Middle frontal gyrus (tissue), 1 donor: Measurements from ENCODE around the gene PAPSS1.
"Not testable (repeated sequence)": the region's sequence is repeated elsewhere in the genome, so short reads cannot be mapped to it uniquely, and the experiment has no call there.

Experiments used
- DNase-seq: peaks from one replicate; pipeline ENCODE4 v3.0.0-alpha.2; 2015; ENCODE audit warnings: low spot score; ENCODE audit errors: extremely low spot score

The PAPSS1 gene

DNA sequence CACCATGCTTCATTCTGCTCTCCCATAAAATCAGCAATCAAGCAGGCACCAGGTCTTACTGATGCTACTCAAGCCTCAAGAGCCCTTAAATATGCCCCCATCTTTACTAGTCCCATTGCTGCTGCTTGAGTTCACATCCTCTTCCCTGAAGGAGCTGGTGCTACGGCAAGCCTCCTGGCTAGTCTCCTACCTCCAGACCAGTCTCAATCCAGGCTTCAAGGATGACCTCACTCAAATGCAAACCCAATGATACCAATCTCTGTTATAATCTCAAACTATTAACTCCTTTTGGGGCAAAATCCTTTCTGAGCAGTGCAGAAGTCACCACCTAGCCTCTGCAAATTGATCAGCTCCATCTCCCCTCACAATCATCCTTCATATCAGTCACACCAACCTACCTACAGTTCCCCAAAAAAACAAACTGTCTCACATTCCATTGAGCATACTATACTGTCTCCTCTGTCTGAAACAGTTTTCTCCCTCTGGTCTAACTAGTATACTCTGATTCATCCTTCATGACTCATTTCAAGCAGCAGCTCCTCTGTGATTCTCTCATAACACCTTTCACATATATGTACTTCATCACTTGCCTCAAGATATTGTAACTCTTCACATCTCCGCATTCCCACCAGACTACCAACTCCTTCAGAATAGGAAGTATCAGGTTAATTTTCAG is 30.0 kb downstream of the PAPSS1 start:
- DNase-seq: no peak

DNA sequence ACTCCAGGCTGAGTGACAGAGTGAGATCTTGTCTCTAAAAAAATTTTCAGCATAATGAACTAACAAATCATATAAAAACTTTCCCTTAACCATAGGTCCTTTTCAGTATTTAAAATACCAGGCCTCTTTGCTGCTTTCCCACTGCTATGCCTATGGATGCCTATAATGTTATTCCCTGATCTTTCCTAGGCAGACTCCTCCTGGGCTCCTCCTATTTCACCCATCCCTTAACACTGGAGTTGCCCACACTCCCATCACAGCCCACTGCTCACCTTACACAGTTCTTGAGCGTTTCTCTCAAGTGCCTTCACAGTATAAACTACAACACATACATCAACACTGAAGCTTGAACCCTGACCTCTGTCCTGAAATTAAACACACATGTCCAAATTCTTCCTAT is 31.6 kb downstream of the PAPSS1 start:
- DNase-seq: no peak

DNA sequence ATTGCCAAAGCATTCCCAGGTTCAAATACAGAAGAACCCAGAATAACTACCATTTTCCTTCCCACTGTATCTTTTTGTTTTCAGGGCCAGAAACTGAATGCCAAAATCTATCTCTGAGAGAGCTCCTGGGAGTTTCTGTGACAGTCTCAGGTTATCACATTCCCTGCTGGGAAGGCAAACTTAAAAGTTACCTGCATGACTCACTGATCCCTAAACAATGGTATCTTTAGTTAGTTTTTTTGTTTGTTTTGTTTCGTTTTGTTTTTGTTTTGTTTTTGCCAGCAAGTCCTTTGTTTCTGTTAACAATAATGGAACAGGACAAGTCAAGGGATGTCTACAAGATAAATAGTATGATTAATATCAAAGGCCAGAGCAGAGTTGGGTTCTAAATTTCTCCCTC is 34.3 kb downstream of the PAPSS1 start:
- no peak for DNase-seq

DNA sequence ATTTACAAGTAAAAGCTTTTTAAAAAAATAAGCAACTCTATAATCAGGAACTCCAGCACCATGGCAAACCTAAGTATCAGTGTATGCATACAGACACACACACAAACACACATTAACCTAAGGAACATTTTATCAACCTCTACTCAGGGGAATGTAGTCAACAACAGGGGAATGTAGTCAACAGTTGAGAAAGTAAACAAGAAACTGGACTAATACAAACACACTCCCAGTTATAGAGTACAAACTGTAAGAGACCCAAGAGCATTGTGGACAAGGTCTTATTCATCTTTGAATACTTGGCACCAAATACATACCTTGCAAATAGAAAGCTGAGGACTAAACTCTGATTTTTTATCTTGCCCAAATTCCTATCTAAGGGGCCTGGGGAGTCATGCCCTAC is 36.2 kb downstream of the PAPSS1 start:
- DNase-seq: no peak

DNA sequence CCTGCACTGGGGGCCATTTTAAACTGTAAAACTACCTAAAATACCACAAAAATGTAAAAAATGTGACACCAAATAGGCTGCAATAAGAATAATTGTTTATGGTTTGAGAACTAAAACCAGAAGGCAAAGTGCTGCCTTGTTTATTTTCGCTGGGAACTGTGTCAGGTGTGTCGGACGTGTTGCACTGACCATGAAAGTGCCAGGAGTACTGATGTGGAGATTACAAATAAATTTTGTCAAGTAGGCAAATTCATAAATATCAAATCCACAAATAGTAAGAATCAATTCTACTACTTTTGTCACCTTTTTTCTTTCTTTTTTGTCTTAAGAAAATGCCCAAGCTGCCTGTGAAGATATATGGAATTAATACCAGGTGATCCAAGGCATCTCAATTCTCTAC is 37.7 kb downstream of the PAPSS1 start:
- DNase-seq: no peak

DNA sequence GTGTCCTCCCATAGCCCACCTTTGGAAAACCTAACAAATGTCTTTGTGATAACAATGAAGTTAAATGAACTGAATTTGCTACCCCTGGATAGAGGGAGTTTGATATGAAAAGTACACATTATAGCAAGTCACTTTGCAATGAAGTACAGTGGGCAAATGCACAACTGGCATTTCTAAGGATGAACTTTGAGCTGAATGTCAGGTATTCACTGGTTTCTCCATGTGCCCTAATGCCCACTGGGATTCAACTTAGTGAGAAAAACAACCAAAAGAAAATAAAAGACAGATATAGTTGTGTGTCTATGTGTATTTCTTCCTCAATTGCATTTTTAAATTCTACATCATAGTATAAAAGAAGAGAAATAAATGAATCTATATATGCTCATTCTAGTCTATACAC is 51.0 kb downstream of the PAPSS1 start:
- DNase-seq: no peak

DNA sequence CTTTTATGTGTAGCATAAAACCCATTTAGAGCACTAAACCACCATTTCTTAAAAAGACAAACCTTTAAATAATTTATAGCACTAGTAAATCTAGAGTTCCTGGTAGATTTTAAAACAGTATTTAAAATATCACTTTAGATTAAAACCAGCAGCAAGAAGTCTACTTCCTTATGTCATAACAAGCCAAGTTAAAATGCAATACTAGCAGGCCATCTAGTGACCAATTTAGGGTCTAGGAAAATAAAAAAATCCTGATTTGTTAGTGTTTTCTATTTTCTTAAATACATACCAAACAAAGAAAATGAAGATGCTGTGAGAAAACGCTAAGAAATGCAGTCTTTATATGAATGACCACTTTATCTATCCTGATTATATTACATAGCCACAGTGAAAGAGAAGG is 53.9 kb downstream of the PAPSS1 start:
- DNase-seq: no peak

DNA sequence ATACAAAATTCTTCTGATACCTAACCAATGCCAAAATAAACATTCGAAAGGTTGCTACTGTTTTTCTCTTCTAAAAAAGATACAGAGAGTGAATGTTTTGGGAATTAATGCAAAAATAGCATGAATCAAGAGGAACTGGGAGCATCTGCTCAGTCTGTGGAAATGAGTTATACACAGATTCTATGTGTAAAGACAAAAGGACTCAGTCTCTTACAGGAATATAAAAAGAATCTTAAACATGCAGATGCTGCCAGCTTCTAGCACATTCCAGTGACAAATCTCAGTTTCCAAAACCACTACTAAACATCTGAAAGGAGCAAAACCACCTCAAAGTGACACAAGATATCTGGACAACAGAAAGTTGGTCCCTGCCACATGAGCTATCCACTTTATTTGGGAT is 55.0 kb downstream of the PAPSS1 start:
- DNase-seq: no peak

DNA sequence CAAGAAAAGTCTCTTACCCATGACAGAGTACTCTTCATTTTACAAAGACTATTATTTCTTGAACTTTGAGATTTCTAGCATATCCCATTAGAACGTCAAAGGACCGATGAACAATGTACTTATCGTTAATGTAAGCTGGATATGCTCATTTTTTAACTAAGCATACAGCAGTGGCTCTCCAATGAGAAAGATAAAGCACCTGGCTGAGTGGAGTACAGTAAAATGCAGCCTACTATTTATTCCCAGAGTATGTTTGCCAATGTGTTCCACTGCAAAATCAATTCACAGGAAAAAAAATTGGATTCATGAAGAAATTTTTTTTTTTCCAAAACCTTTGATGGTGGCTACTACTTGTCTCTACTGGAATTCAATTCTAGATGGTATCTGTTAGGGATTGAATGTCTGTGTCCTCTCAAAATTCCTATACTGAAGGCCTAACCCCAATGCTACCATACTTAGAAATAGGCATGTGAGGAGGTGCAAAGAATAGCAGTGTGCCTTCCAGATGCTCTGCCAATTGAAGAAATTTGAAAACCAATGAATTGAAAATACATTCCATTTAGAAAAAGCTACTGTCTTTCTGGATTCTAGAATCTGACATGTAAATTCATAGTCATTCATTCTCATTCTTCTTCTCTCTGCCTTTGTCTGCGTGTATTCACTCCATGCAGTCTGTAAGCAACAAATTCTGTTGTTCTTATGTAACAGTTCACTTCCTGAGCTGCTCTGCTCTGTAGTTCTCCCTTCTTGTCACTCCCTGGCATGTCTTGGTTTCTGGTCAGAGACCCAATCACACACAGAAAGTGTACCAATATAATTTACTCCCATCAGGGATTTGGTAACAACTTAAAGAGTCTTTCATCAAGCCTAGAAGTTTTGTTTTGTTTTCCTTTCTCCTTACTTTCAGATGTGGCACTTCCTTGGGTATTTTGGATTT is 61.4 kb downstream of the PAPSS1 start:
- DNase-seq: no peak

DNA sequence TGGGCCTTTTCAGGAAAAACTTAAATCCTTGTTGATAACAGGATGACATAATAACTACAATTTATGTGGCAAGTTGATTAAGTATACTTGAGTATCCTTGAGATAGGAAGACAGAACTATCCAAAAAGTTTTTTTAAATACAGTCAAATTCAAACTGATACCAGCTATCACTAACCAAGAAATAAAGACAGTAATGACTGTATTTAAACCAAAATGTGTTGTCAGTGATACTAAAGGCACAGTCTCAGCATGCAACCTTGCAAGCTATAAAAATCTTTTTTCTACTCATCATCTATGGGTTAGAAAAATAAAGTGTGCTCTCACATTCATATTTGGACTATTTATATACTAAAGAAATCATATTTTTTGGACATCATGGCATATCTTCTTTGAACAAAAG is 64.7 kb downstream of the PAPSS1 start:
- no peak for DNase-seq

DNA sequence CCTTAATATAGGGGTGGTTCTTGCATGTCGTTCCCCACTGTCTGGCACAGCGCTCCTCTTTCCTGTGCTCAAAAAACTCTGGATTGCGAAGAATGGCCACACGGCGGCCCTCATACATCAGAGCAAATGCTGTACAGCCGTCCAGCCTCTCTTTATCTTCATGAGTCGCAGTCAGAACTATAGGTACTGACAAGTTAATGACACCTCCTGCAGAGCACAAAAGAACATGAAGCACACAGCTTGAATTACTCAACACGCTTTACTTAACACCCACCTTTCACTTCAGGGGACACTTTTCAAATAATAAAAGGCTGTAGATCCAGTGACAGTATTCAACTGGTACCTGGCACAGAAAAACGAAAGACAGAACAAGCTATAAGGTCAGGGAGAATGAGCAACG is 65.3 kb downstream of the PAPSS1 start:
- no peak for DNase-seq

DNA sequence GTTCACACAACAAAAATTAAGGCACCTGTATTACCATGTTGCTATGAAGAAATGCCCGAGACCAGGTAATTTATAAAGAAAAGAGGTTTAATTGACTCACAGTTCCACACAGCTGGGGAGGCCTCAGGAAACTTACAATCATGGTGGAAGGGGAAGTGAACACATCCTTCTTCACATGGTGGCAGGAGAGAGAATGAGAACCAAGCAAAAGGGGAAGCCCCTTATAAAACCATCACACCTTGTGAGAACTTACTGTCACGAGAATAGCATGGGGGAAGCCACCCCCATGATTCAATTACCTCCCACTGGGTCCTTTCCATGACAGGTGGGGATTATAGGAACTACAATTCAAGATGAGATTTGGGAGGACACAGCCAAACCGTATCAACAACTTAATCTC is 68.6 kb downstream of the PAPSS1 start:
- not testable (repeated sequence) for DNase-seq

DNA sequence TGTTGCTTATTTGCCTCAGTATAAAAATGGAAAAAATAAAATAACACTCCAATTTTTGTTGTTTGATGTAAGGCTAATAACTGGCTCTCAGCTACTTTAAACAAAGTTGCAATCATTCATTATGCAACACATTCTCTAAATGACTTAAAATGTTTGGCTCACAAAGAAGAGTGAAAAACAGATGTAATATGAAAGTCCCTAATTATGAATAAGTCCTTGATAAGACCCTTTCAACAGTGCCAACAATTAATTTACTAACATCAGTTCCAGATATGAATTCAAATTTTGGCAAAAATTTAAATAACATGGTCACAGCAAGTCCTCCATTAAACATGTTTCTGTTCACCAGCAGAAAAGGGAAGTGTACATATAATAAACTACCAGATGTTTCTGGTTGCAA is 69.8 kb downstream of the PAPSS1 start:
- no peak for DNase-seq

DNA sequence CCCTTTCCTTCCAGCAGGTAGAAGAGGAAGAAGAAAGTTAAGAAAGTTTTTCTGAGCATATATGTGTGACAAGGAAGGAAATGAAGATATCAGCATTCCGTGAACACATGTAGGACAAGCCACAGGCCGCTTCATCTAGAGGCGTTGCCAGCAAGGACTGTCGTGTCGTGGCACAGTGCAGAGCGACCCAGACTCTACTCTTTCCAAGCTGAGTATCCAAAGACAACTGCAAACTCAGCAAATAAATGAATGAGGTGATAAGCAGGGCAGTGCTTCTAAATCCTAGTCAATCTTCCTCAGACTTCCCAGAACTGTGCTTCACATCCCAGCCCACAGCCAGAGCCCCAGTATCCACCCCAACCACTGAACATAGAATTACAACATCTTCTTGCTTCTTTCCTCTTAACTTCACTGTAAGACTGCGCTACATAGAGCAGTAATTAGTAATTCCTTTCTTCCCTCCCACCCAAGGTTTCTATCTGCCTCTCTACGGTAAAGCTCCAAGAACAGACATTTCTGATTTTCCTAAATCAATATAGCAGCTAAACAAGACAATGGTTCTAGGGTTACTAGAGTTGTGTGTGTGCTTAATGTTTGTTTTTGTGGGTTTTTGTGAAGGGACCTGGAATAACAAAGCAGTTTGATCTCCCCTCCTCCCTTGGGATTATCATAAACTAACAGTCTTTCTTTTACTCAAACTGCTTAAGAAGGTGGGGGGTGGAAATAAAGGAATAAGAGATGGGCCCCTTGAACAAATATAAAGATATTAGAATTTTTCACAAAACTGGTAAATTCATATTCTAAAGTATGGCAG is 71.6 kb downstream of the PAPSS1 start:
- no peak for DNase-seq

DNA sequence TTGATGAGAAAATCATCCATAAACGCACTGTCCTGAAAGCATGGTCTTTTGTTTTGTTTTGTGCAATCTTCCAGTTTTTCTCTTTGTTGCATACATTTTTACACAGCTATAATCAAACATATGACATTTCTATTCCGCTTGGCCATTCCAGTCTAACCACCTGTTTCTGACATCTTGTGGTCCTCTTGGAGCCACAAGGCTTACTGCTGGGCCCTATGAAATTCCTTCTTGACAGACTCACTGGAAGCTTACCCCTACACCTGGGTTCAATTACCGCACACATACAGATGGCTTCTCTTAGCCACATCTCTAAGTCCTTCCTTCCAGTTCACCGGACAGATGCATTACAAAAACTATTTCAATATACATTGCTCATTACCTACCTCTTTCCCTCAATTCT is 72.4 kb downstream of the PAPSS1 start:
- no peak for DNase-seq

DNA sequence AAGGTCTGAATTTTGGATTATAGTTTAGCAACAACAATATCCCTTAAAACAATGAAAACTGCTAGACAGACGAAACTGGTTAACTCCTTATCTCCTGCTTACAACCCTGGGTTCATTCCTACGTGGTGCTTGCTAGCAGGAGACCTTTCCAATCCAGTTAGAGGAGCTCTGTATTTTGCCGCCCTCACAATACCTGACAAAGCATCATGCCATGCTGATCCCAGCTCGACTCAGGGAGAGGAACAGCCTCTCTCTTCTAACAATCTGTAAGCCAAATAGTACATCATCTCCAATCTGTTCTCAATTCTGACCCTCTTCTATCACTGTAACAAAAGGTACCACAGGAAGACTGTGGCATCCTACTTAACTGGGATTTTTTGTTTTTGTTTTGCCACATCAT is 74.4 kb downstream of the PAPSS1 start:
- no peak for DNase-seq

DNA sequence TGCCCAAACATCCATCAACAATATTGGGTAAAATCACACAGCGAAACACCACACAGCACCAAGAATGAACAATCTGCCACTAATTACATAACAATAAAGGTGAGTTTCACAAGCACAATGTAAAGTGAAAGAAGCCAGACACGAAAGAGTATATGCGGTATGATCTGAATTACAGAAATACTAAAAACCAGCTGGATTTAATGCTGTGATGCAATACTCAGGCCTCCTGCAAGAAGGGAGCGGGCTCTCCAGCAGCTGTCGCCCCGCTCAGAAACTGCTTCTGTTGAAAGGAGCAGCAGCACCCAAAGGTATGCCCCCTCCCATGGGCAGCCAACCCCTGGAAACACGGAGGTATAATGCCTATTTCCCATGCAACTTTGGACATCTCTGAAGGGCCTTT is 77.0 kb downstream of the PAPSS1 start:
- DNase-seq: no peak

DNA sequence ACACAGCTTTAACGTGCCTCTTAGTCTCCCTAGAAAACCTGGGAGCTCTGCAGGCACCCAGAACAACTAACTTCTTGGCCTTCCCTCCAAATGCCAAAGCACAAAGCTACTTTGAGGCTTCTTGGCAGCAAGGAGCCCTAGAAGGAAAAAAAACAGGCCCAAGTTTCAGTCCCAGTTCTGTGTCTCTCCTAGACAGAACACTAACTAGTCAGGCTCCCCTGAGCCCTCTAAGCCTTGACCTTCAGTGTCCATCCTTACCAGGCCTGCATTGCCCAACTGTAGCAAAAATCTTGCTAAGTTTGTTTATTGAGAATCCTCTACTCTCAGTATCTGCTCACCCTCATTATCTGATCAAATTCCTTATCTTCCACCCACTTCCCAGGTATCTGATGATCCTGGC is 79.2 kb downstream of the PAPSS1 start:
- no peak for DNase-seq

DNA sequence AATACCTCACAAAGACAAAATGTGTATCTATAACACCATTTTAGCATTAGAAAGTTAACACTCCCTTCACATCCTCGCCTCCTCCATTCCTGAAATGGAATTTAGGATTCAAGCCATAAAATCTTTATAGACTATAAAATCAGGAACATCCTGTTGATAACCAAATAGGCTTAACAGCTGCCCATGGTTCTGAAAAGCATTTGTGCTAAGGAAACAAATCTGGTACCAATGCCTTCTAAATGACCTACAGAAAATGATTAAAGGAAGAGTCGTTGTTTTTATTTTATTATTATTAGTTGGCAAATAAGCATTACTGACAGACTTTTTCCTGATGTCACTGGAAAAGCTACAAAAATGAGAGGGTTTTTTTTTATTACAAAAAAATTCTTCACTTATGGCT is 79.8 kb downstream of the PAPSS1 start:
- no peak for DNase-seq

DNA sequence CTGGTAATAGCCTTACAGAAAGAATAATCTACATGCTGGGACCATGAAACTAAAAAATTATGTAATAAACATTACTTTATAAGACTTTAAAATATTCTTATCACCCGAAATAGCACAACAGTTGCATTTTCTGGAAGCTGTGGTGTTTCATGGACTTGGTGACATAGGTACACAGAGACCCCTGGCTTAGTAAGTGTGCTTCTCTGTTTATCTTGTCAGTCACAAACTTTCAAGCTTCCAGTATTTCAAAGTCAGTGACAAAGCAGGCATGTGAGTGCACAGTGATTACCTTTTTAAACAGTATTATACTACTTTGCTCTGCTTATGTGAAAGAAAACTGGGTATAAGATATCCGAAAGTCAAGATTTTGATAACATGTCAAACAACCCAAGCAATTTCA is 84.3 kb downstream of the PAPSS1 start:
- no peak for DNase-seq

DNA sequence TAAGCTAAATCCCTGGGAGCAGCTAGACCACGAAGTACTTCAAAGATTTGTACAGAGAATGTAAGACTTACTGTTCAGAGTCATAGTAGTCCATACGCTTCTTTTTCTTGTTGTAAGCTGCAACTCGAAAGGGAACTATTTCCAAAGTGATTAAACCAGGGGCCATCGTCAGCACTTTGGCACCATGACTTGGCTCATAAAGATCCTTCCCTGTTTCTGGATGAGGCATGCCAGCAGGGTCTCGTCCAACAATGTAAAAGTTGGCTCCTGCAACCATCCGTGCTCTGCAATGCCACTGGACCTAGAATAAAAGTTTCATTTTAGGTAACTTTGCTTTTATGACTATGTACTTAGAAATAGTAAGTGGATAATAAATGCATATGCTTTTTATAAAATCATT is 88.5 kb downstream of the PAPSS1 start:
- DNase-seq: no peak

DNA sequence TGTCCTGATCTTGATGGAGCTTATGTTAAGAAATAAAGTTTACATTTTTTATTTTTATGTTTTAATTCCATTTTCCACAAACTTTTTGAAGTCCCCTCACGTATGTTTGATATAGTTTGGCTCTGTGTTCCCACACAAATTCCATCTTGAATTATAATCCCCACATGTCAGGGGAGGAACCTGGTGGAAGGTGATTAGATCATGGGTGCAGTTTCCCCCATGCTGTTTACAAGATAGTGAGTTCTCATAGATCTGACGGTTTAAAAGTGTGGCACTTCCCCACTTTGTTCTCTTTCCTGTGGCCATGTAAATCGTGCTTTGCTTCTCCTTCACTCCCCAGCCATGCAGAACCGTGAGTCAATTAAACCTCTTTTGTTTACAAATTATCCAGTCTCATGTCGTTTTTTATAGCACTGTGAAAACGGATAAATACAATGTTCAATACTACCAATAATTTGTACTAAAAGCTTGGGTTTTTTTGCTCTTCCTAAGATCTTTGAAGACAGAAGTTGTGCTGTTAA is 89.8 kb downstream of the PAPSS1 start:
- DNase-seq: no peak
